ENCODE data around the gene LCNL1.
"Not testable (repeated sequence)": the region's sequence is repeated elsewhere in the genome, so short reads cannot be mapped to it uniquely, and the experiment has no call there.

The LCNL1 gene

GRCh38 chr9:136994888-136995230, 12.1 kb downstream of the LCNL1 start:
- no peak for DNase-seq (ENCODE audit: low read depth)

DNA sequence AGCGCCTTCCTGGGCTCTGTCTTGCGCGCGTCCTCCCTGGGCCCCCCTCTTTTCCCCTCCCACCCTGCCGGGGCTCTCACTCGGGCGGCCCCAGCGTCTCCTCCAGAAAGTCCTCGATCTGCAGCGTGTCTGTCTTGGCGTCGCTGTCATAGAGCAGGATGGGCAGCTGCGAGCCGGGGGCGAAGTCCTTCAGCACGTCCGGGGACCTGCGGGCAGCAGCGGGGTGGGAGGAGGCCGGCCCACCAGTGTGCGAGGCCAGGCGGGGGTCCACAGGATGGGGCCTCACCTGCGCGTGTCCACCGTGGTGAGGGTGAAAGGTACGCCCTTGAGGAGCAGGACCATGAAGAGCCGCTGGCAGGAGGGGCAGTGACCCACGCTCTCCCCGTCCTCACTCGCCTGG, 12.6 kb downstream of the LCNL1 start:
- DNase-seq (ENCODE audit: low read depth): no peak

GRCh38 chr9:136995772-136996311, 13.0 kb downstream of the LCNL1 start:
- no peak for DNase-seq (ENCODE audit: low read depth)

- DNase-seq (ENCODE audit: low read depth): no peak
Measured at GRCh38 chr9:136996361-136997292, 13.8 kb downstream of the LCNL1 start, which contains the start of gene CLIC3. Gene CLIC3, minus strand, starts transcription at chr9:136996568. Its CDS starts 25 bp downstream, at chr9:136996543.

DNA sequence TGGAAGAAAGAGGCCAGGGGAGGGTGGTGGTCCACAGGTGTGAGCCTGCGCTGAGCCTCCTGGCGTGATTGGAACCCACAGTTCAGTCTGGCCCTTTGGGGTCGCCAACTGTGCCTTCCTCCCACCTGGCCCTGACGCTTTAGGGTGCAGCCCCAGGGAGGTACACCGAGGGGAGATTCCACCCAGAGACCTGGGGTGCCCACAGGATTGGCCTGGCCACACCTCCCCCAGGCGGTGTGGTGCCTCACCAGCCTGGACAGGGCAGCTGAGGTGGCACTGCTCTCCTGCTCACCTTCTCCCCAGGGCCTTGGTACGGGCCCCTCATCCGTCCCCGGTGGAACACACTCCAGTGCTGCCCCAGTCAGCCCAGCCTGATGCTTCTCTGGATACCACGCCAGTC, 14.6 kb downstream of the LCNL1 start:
- DNase-seq (ENCODE audit: low read depth): no peak

- no peak for DNase-seq (ENCODE audit: low read depth)
Measured at GRCh38 chr9:136997830-136998234, 15.0 kb downstream of the LCNL1 start.

DNA sequence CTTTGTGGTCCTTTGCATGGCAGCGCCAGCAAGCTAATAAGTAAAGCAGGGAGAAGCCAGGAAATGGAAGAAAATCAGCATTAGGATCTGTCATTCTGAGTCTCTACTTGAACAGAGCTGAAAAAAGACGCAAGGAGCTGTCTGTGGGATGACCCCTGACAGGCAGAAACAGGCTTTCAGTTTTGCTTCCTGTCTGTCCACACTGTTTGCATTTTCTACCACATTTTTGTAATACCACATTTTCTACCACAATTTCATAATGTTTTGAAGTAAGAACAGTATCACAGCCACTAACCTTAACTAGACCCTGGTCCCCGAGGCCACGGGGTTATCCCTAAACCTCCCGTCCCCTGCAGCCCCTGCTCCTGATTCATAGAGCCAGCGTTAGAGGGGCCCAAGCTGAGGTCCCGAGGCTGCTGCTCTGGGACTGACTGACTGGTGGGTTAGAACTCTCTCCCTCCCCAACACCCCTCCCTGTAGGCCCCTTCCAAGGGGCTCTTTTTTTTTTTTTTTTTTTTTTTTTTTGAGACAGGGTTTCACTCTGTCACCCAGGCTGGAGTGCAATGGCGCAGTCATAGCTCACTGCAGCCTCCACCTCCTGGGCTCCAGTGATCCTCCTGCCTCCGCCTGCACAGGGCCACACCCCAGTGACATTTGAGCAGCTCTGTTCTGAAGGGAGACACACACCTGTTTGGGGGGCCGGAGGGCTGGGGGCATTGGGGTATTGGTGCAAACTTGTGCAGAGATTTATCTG, 17.6 kb downstream of the LCNL1 start:
- peak; percentile 70 for DNase-seq (ENCODE audit: low read depth)

DNA sequence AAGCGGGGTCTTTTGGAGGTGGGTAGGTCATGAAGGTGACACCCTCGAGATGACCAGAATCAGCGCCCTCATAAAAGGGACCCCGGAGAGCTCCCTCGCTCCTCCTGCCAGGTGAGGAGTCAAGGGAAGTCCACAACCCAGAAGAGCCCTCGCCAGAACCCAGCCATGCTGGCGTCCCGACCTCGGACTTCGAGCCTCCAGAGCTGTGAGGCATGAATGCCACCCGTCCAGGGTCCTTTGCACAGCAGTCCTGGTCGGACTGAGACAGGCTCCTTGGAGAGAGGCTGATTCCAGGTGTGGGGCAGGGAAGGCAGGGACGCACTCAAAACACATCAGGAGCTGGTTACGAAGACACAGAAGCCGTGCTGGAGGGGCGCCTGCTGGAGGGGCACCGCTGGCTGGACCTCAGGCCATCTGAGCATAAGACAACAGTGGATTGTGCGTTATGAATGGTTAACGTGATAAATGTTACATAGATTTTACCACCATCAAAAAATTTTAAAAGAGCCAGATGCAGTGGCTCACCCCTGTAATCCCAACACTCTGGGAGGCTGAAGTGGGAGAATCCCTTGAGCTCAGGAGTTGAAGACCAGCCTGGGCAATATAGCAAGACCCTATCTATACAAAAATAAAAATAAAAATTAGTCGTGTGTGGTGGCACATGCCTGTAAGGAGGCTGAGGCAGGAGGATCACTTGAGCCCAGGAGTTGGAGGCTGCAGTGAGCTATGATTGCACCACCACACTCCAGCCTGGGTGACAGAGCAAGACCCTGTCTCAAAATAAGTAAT, 19.3 kb downstream of the LCNL1 start:
- DNase-seq (ENCODE audit: low read depth): no peak

GRCh38 chr9:137002646-137003041, 19.9 kb downstream of the LCNL1 start:
- DNase-seq (ENCODE audit: low read depth): no peak

DNA sequence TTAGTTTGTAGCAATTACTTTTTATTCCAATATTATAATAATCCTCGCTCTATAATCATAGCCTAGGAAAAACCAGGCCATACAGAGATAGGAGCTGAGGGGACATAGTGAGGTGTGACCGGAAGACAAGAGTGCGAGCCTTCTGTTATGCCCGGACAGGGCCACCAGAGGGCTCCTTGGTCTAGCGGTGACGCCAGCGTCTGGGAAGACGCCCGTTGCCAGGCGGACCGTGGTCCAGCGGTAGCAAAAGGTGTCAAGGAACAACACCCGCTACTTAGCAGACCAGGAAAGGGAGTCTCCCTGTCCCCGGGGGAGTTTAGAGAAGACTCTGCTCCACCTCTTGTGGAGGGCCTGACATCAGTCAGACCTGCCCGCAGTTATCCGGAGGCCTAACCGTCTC, 21.5 kb downstream of the LCNL1 start:
- DNase-seq (ENCODE audit: low read depth): not testable (repeated sequence)

DNA sequence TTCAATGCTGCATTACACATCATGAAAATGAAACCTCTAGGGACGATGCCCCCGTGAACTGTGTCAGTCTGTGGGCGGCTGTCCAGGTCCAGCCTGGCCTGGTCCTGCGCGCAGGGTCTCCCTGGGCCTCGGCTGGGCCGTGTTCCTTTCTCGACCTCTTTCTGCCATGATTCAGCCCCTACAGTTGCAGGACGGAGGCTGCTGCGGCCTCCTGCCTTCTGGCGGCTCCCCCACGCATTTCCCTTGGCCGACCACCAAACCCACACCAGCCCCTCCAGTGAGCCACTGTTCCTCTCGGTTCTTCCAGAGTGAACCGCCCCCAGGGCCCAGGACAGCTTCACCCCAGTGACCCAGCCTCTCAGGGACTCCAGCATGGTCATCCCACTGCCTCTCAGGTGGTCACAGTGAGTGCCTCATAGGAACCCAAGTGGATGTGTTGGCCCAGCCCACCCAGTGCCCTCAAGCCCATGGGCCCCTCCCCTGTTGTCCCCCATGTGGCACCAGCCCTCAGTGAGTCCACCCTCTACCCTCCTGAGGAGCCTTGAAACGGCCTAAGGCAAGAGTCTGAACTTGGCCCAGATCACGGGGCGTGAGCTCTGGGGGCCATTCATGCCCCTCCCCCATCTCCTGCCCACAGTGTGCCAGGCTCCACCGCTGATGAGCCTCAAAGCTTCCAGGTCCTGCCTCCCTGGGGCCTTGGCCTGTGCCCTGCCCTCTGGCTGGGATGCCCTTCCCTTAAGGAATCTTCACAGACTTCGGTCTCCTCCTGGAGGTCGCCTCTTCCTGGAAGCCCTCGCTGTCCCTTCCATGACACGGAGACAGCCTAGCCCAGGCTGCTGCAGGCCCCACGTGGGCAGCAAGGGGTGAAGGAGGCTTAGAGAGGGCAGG, 23.6 kb downstream of the LCNL1 start:
- DNase-seq (ENCODE audit: low read depth): no peak

DNA sequence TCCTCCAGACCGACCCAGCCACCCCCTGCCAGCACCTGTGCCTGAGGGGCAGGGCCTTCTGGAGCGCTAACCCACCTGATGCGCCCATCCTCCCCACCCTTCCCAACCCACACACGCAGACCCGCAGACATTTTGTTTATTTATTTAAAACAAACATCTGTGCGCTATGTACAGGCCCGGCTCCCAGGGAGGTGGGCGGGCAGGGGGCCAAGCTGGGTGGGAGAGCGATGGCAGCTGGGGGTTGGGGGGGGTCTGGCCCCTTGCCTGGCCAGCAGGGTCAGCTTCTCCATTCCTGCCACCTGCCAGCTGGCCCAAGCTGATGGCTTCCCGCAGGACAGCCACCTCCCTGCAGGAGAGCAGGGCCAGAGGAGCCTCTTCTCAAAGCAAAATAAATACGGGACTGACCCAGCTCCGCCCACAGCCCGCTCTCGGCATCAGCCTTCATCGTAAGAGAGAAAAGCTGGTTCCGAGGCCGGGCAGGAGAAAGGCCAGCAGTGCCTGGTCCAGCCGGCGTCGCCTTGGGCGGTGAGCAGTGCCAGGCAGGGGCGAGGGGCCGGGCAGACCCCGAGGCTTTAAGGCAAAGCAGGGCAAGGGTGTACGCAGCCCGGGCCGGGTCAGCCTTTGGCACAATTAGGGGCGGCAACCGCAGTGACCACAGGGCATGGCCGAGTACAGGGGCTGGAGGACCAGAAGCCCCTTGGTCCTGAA, 24.5 kb downstream of the LCNL1 start:
- DNase-seq (ENCODE audit: low read depth): peak; percentile 41

DNA sequence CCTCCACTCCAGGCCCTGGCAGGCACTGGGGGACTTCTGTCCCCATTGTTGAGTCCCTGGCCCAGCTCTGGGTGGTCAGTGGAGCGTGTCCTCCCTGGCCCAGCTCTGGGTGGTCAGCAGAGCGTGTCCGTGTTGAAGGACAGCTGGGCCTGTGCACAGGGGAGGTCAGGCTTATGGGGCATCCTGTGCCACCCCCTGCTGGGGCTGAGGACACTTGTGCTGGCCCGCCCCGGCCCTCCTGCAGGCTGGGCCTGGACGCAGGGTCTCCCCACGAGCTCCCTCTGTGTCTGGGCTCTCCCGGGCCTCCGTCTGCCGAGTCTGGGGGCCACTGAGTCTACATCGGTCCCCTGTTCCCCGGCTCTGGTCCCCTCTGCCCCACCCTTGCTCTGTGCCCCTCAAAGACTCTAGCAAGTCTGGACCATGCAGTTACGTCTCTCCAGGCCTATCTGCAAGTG, 25.1 kb downstream of the LCNL1 start:
- DNase-seq (ENCODE audit: low read depth): no peak

DNA sequence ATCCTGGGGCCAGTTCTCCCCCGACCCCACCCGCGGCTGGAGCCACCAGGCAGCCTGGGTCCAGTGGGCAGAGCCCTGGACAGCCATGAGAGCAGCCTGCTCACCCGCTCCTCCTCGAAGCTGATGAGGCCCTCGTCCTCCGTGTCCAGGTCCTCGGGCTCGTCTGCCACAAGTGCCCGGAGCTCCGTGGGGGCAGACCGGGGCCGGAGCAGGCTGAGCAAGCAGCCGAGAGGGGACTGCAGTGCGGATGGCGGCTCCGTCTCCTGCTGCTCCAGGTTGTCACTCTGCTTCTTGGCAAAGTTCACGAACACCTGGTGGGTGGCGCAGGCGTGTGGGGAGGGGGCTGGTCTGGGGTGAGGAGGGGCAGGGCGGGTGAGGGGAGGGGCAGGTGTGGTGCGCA, 25.5 kb downstream of the LCNL1 start:
- DNase-seq (ENCODE audit: low read depth): no peak

- DNase-seq (ENCODE audit: low read depth): no peak
Measured at GRCh38 chr9:137009217-137009616, 26.4 kb downstream of the LCNL1 start.

DNA sequence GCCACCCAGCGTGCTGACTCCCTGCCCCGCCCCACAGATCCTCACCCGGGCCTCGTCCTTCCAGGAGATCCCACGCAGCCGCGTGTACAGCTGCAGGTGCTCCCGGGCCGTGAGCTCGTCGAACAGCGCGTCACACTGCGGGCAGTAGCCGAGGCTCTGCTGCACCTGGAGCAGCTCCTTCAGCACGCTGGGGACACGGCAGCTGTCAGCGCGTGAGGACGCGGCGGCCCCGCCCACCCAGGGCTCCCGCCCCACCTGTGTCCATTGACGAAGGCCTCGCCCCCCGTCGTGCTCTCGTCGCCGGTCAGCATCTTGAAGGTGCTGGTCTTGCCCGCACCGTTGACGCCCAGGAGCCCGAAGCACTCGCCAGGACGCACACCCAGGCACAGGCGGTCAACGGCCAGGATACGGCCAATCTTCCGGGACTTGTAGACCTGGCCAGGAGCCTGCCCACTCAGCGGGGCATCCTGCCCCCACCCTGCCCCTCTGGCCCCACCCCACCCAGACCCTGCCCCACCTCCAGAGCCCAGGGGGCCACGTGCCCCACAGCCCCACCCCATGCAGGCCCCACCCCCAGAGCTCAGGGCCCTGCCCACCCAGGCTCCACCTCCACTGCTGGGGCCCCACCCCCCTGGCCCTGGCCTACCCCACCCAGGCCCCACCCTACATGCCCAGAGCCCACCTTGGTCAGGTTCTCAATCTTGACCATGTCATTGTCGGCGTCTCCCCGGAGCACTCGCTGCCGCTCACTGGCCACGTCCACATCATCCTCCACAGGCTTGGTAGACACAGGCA, 27.3 kb downstream of the LCNL1 start:
- no peak for DNase-seq (ENCODE audit: low read depth)

DNA sequence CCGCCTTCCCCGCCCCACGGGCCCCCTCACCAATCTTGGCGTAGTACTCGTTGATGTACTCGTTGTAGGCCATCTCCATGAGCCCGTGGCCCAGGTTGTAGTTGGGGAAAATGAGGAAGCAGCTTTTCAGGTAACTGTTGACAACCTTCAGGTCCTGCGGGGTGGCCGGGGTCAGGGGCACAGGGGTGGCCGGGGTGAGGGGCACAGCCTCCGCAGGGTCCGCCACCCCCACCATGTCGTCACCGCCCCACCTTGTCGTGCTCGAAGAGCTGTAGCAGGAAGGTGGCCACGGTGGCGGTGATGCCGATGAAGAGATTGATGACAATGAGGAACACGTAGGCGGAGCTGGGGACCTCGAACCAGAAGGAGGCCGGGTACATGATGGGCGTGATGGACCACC, 28.4 kb downstream of the LCNL1 start:
- no peak for DNase-seq (ENCODE audit: low read depth)

DNA sequence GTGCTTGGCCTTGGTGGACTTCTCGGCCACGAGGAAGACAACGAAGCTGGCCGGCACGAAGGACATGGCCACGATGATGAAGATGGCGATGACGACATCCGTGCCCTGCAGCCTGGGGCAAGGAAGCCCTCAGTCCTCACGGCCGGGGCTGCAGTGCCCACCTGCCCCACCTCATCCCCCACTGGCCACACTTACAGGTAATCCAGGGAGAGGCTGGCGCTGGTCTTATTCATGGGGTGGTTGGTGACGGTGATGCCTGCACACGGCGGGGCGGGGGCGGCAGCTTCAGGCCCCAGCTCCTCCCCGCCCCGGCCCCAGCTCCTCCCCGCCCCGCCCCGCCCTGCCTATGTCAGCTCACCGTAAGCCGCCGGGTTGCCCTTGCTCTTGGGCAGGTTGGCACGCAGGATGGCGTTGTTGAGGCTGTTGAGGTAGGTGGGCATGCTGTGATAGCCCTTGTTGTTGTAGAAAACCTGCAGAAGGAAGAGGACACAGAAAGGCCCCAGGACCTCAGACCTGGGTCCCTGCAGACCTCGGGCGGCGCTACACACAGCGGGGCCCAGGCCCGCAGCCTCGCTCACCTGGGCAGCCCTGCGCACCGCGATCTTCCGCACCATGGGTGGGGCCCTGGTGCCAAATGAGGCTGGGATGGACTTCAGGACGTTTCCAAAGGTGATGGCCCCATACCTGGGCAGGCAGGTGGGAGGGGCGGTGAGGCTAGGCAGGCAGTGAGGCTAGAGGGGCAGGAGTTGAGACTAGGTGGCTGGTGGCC, 29.3 kb downstream of the LCNL1 start:
- no peak for DNase-seq (ENCODE audit: low read depth)

Data from fibroblast of gingiva (primary cell).